RWPE2 (cell line): ENCODE data around the gene EMILIN3.

ENCODE experiments used
- ATAC-seq: fragments of 200-7000 bp; cut with Tn5 transposase; 3 replicates; pipeline ENCODE4 v1.9.1; 2021; ENCODE audit warnings: low read depth
- DNase-seq: peaks from one replicate; pipeline ENCODE4 v3.0.0-alpha.2; 2020; ENCODE audit warnings: low spot score
- H3K27ac ChIP-seq: fragments of 450-650 bp; 2 replicates; pipeline ENCODE4 v1.5.1; 2017; ENCODE audit warnings: mild to moderate bottlenecking; ENCODE audit not compliant: poor library complexity, severe bottlenecking
- H3K27me3 ChIP-seq: fragments of 250-450 bp; sonication (Bioruptor Pico); 2 replicates; pipeline ENCODE4 v1.5.1; 2021; ENCODE audit warnings: mild to moderate bottlenecking, moderate library complexity; ENCODE audit not compliant: insufficient read depth, poor library complexity, severe bottlenecking
- H3K36me3 ChIP-seq: fragments of 250-450 bp; sonication (Bioruptor Pico); 2 replicates; pipeline ENCODE4 v1.5.1; 2020; ENCODE audit warnings: low read depth, mild to moderate bottlenecking, moderate library complexity
- H3K4me1 ChIP-seq: fragments of 250-450 bp; sonication (Bioruptor Pico); 2 replicates; pipeline ENCODE4 v1.5.1; 2021; ENCODE audit warnings: mild to moderate bottlenecking, moderate library complexity; ENCODE audit not compliant: insufficient read depth, poor library complexity, severe bottlenecking
- H3K4me3 ChIP-seq: fragments of 250-450 bp; sonication (Bioruptor Pico); 2 replicates; pipeline ENCODE4 v1.5.1; 2021; ENCODE audit warnings: mild to moderate bottlenecking, moderate library complexity; ENCODE audit not compliant: severe bottlenecking
- H3K9me3 ChIP-seq: fragments of 250-450 bp; sonication (Bioruptor Pico); 2 replicates; pipeline ENCODE4 v1.5.1; 2021; ENCODE audit warnings: mild to moderate bottlenecking, moderate library complexity; ENCODE audit not compliant: severe bottlenecking
- CTCF ChIP-seq: fragments of 450-650 bp; IDR thresholded peaks from one replicate; pipeline ENCODE4 v1.5.1; 2017; ENCODE audit warnings: mild to moderate bottlenecking, moderate library complexity; ENCODE audit not compliant: poor library complexity, severe bottlenecking

EMILIN3 gene

GRCh38 chr20:41395667-41396664, 29.3 kb upstream of the EMILIN3 start:
- Histone ChIP-seq H3K36me3 (no peaks in the 10 kb centered on the region), H3K9me3 (no peaks in the 10 kb centered on the region), H3K4me1 (peaks cover 6% of the 10 kb centered on the region), H3K27me3 (no peaks in the 10 kb centered on the region), H3K4me3 (no peak overlapping the region), H3K27ac (no peak overlapping the region)
- ATAC-seq (peak; percentile 3; the same call in 2 of the 3 replicates), DNase-seq (peak; percentile 84)
- no peak for TF ChIP-seq CTCF

- ATAC-seq (no peak), DNase-seq (no peak)
- Histone ChIP-seq H3K27me3 (no peaks in the 10 kb centered on the region), H3K4me1 (peaks cover 6% of the 10 kb centered on the region), H3K4me3 (no peak overlapping the region), H3K27ac (no peak overlapping the region), H3K9me3 (no peaks in the 10 kb centered on the region), H3K36me3 (no peaks in the 10 kb centered on the region)
- no peak for TF ChIP-seq CTCF
Measured at GRCh38 chr20:41394931-41395666, 28.5 kb upstream of the EMILIN3 start.

GRCh38 chr20:41394081-41394480, 27.5 kb upstream of the EMILIN3 start:
- Histone ChIP-seq H3K27ac (no peak overlapping the region), H3K4me3 (no peak overlapping the region), H3K4me1 (peaks cover 6% of the 10 kb centered on the region), H3K9me3 (no peaks in the 10 kb centered on the region), H3K36me3 (no peaks in the 10 kb centered on the region), H3K27me3 (no peaks in the 10 kb centered on the region)
- DNase-seq = no peak
- no peak for TF ChIP-seq CTCF
- ATAC-seq = no peak

- no peak for TF ChIP-seq CTCF
- no peak overlapping the region for H3K4me3 ChIP-seq
- H3K27ac ChIP-seq = no peak overlapping the region
- DNase-seq (no peak), ATAC-seq (no peak)
- H3K9me3 ChIP-seq = no peaks in the 10 kb centered on the region
- no peaks in the 10 kb centered on the region for H3K36me3 ChIP-seq
- H3K4me1 ChIP-seq = peaks cover 6% of the 10 kb centered on the region
- no peaks in the 10 kb centered on the region for H3K27me3 ChIP-seq
Measured at GRCh38 chr20:41393705-41394066, 27.1 kb upstream of the EMILIN3 start.
